PFSK-1 (cell line): ENCODE measurements around the gene ADAM33.

Source experiments
- POLR2AphosphoS5 ChIP-seq: IDR thresholded peaks from 2 replicates; pipeline ENCODE4 v1.6.1; 2012; ENCODE audit warnings: low read depth, mild to moderate bottlenecking, control low read depth, low read length, moderate library complexity
- SIN3A ChIP-seq: IDR thresholded peaks from 2 replicates; pipeline ENCODE4 v1.6.1; 2012; ENCODE audit warnings: mild to moderate bottlenecking, low read length, moderate library complexity, borderline replicate concordance; ENCODE audit not compliant: insufficient read depth
- TAF1 ChIP-seq: IDR thresholded peaks from 2 replicates; pipeline ENCODE4 v1.6.1; 2012; ENCODE audit warnings: low read length, control low read depth, borderline replicate concordance; ENCODE audit not compliant: insufficient read depth
- TF ChIP-seq, protein P1 (sequence below), 2 experiments: IDR thresholded peaks; 2 replicates each; pipeline versions ENCODE4 v1.6.1 to v1.8.0; 2011 to 2012; ENCODE audit warnings: low read depth in 2 of 2, low read length in 2 of 2, control low read depth in 1 of 2, inconsistent platforms in 1 of 2, mild to moderate bottlenecking in 1 of 2, moderate library complexity in 1 of 2; ENCODE audit not compliant: insufficient read depth in 1 of 2

DNA sequence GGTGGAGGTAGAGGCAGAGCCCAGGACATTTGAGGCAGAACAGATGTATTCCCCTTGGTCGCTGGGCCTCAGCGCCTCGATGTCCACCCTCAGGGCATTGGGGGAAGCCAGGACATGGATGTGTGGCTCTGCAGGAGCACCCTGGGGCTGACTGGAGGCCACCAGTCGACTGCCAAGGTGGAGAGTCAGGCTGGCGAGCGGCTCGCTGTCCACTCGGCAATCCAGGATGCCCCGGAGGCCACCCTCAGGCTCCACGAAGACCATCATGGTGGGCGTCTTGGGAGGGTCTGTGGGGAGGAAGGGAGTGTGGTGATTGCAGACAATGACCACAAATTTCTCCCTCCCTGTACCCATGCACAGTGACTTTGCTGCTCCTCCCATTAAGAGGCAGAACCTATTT, 8.2 kb upstream of the ADAM33 start:
- no peak for TF ChIP-seq TAF1
- TF ChIP-seq POLR2AphosphoS5 = no peak
- TF ChIP-seq, protein P1, sequence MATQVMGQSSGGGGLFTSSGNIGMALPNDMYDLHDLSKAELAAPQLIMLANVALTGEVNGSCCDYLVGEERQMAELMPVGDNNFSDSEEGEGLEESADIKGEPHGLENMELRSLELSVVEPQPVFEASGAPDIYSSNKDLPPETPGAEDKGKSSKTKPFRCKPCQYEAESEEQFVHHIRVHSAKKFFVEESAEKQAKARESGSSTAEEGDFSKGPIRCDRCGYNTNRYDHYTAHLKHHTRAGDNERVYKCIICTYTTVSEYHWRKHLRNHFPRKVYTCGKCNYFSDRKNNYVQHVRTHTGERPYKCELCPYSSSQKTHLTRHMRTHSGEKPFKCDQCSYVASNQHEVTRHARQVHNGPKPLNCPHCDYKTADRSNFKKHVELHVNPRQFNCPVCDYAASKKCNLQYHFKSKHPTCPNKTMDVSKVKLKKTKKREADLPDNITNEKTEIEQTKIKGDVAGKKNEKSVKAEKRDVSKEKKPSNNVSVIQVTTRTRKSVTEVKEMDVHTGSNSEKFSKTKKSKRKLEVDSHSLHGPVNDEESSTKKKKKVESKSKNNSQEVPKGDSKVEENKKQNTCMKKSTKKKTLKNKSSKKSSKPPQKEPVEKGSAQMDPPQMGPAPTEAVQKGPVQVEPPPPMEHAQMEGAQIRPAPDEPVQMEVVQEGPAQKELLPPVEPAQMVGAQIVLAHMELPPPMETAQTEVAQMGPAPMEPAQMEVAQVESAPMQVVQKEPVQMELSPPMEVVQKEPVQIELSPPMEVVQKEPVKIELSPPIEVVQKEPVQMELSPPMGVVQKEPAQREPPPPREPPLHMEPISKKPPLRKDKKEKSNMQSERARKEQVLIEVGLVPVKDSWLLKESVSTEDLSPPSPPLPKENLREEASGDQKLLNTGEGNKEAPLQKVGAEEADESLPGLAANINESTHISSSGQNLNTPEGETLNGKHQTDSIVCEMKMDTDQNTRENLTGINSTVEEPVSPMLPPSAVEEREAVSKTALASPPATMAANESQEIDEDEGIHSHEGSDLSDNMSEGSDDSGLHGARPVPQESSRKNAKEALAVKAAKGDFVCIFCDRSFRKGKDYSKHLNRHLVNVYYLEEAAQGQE (IDR thresholded peaks at IDR 0.05; ENCODE audit: insufficient read depth in 1 of 2, low read depth in 2 of 2, low read length in 2 of 2) = no peak
- no peak for TF ChIP-seq SIN3A
